GM23248 (cell line): ENCODE measurements around the gene GRK3. TPM values are rescaled to one million over a fixed set of nuclear protein-coding genes. Genes with fewer than 3 reads are reported as not detected.
"Not testable (repeated sequence)": the region's sequence is repeated elsewhere in the genome, so short reads cannot be mapped to it uniquely, and the experiment has no call there.

Experiments used
- DNase-seq: peaks from one replicate; pipeline ENCODE4 v3.0.0-alpha.2; 2015
- H2AFZ ChIP-seq: fragments of 200-600 bp; sonication (generic); 2 replicates; pipeline ENCODE4 v1.6.1; 2016; ENCODE audit warnings: antibody characterized with exemption
- H3F3A ChIP-seq: fragments of 200-600 bp; sonication (generic); 2 replicates; pipeline ENCODE4 v1.6.1; 2016; ENCODE audit warnings: mild to moderate bottlenecking, antibody characterized with exemption, mixed run types; ENCODE audit not compliant: insufficient read depth
- H3K27ac ChIP-seq: fragments of 200-600 bp; sonication (generic); 2 replicates; pipeline ENCODE4 v1.5.1; 2016; ENCODE audit warnings: mild to moderate bottlenecking
- H3K27me3 ChIP-seq: fragments of 200-600 bp; sonication (generic); replicated peaks from 2 replicates; pipeline ENCODE4 v1.6.1; 2016; ENCODE audit warnings: mild to moderate bottlenecking; ENCODE audit not compliant: insufficient read depth
- H3K36me3 ChIP-seq: fragments of 200-600 bp; sonication (generic); 2 replicates; pipeline ENCODE4 v1.6.1; 2016; ENCODE audit warnings: low read depth, mild to moderate bottlenecking
- H3K4me1 ChIP-seq: fragments of 200-600 bp; sonication (generic); 2 replicates; pipeline ENCODE4 v1.6.1; 2016; ENCODE audit warnings: mild to moderate bottlenecking; ENCODE audit not compliant: insufficient read depth
- H3K4me2 ChIP-seq: fragments of 200-600 bp; sonication (generic); one replicate; pipeline ENCODE4 v1.6.1; 2016; ENCODE audit warnings: mild to moderate bottlenecking; ENCODE audit not compliant: unreplicated experiment
- H3K4me3 ChIP-seq: fragments of 200-600 bp; sonication (generic); 2 replicates; pipeline ENCODE4 v1.5.1; 2016; ENCODE audit warnings: mild to moderate bottlenecking
- H3K79me2 ChIP-seq: fragments of 200-600 bp; sonication (generic); 2 replicates; pipeline ENCODE4 v1.6.1; 2016; ENCODE audit warnings: mild to moderate bottlenecking; ENCODE audit not compliant: insufficient read depth
- H3K9ac ChIP-seq: fragments of 200-600 bp; sonication (generic); 2 replicates; pipeline ENCODE4 v1.6.1; 2016; ENCODE audit warnings: mild to moderate bottlenecking
- H3K9me2 ChIP-seq: fragments of 200-600 bp; sonication (generic); 2 replicates; pipeline ENCODE4 v1.6.1; 2016; ENCODE audit warnings: mixed run types, mild to moderate bottlenecking, moderate library complexity; ENCODE audit not compliant: insufficient read depth
- H3K9me3 ChIP-seq: fragments of 200-600 bp; sonication (generic); one replicate; pipeline ENCODE4 v1.6.1; 2017; ENCODE audit warnings: low read depth
- H4K20me1 ChIP-seq: fragments of 200-600 bp; sonication (generic); 2 replicates; pipeline ENCODE4 v1.6.0; 2016; ENCODE audit not compliant: insufficient read depth
- EZH2 ChIP-seq: fragments of 200-600 bp; sonication (generic); IDR thresholded peaks from 2 replicates; pipeline ENCODE4 v1.6.1; 2018; ENCODE audit warnings: antibody characterized with exemption, mild to moderate bottlenecking; ENCODE audit not compliant: insufficient read depth, poor library complexity, severe bottlenecking
- EZH2phosphoT487 ChIP-seq: fragments of 200-600 bp; sonication (generic); IDR thresholded peaks from 2 replicates; pipeline ENCODE4 v1.6.1; 2018; ENCODE audit warnings: antibody characterized with exemption, moderate library complexity, mild to moderate bottlenecking, low read depth; ENCODE audit not compliant: insufficient read depth
- WGBS, 2 experiments: methylation state at CpG; one replicate each; pipeline ENCODE4 v1.1.6; 2015 to 2017; ENCODE audit warnings: low lambda C conversion rate in 2 of 2, low coverage in 1 of 2; ENCODE audit errors: missing lambda C conversion rate in 2 of 2; 5-methylcytosine and 5-hydroxymethylcytosine counted together
- in situ Hi-C: fragments of 300-500 bp; cut with MboI; formaldehyde crosslinking; loops from 2 replicates; pipeline ENCODE4 v1.15.0; 2020
- polyA plus RNA-seq: library from polyadenylated mRNA; unstranded; fragments of >200 nt; fragmentation: Nextera tagmentation; extraction: Ambion mirVana; gene quantifications from 2 replicates; pipeline ENCODE4 v1.2.1, GENCODE V29; 2016
- total RNA-seq: library from RNA; depleted of rRNA; stranded (reverse); fragments of >200 nt; shearing (Covaris generic); gene quantifications from 2 replicates; pipeline ENCODE4 v1.2.3, GENCODE V29; 2014

GRK3 gene
- total and polyA plus RNA-seq, 2 experiments from 2014 or later = 0.08 to 0.11 TPM

DNA sequence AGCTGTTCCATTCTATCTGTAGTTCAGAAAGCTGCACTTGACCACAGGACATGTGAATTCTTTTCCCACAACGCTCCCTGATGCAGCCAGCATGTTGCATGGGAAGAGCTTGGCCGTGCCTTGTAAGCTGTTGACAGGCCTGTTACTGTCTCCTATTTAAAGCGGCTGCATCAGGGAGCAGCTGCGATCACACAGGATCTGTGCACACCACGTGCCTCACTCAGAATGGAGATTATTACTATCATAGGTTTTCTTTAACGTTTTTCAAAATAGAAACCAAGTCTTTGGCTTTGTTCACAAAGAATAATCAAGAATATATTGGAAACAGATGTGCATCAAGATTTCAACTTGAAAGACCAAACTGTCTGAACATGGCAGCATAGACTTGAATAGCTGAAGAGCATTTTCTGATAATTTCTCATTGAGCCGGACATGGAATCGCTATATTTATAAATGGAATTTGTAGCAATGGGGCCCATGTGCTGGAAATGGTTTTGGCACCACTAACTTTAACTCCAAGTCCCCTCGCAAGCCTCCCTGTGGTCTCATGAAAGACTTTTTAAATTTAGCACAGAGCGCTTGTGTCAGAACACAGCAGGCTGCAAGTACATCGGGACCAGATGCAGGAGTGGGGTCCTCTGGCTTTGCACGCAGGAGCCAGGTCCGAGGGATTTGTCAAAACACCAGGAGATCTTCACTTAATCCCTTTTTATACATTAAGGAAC is 136.7 kb downstream of the GRK3 start:
- Histone ChIP-seq H3K4me2 (no peak overlapping the region), H4K20me1 (no peaks in the 10 kb centered on the region), H3F3A (no peaks in the 10 kb centered on the region), H3K36me3 (no peaks in the 10 kb centered on the region), H3K79me2 (no peaks in the 10 kb centered on the region), H3K9ac (no peak overlapping the region), H3K9me3 (no peaks in the 10 kb centered on the region), H3K27ac (no peak overlapping the region), H3K4me1 (no peaks in the 10 kb centered on the region), H2AFZ (no peak overlapping the region), H3K27me3 (no peaks in the 10 kb centered on the region), H3K4me3 (no peak overlapping the region), H3K9me2 (no peaks in the 10 kb centered on the region)
- TF ChIP-seq EZH2 = no peak
- no peak for TF ChIP-seq EZH2phosphoT487
- DNase-seq = peak; percentile 27
- WGBS, 2 experiments = 18 to 20% methylated on average over 13 of the region's 13 CpGs
- in situ Hi-C loops = no loop called here

GRCh38 chr22:25702040-25702439 is 137.6 kb downstream of the GRK3 start:
- Histone ChIP-seq H3K4me2 (no peak overlapping the region), H3K4me1 (no peaks in the 10 kb centered on the region), H4K20me1 (no peaks in the 10 kb centered on the region), H3K4me3 (no peak overlapping the region), H3K27me3 (no peaks in the 10 kb centered on the region), H2AFZ (no peak overlapping the region), H3K36me3 (no peaks in the 10 kb centered on the region), H3K79me2 (no peaks in the 10 kb centered on the region), H3K9me2 (no peaks in the 10 kb centered on the region), H3K9me3 (no peaks in the 10 kb centered on the region), H3K9ac (no peak overlapping the region), H3K27ac (no peak overlapping the region), H3F3A (no peaks in the 10 kb centered on the region)
- in situ Hi-C loops = no loop called here
- DNase-seq = peak; percentile 36
- no peak for TF ChIP-seq EZH2
- TF ChIP-seq EZH2phosphoT487 = no peak

DNA sequence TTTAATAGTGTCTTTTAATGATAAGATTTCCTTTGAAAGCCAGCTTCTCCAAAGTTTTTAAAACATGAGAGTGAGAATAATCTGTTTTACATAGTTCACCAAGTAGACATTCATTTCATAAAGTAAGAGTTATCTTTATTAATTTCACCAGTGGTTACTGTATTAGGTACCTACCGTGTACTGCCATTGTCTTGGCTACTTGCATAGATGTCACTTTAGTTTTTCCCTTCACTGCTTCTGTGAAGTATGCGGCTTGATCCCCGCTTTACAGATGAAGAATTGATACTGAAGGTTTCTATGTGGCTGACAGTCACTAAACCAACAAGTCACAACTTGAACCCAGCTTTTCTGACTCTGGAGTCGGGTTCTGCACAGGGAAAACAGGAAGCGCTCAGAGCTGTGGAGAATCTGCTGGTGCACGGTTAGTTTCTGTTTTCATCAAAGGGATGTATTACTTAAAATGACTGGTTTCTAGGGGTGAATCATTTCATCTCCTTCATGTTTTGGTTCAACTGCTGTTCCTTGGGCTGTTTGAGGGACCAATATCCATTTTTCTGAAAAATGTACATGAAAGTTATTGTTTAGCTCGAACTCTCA is 138.2 kb downstream of the GRK3 start:
- H3K9me3 ChIP-seq = no peaks in the 10 kb centered on the region
- H3K9me2 ChIP-seq = no peaks in the 10 kb centered on the region
- TF ChIP-seq EZH2phosphoT487 (no peak), EZH2 (no peak)
- H3K9ac ChIP-seq = no peak overlapping the region
- H3K27me3 ChIP-seq = no peaks in the 10 kb centered on the region
- no peaks in the 10 kb centered on the region for H3K36me3 ChIP-seq
- H2AFZ ChIP-seq = no peak overlapping the region
- no peak overlapping the region for H3K4me3 ChIP-seq
- H3K4me2 ChIP-seq = no peak overlapping the region
- no peaks in the 10 kb centered on the region for H3K4me1 ChIP-seq
- 88 to 92% methylated on average over 7 of the region's 7 CpGs for WGBS, 2 experiments
- in situ Hi-C loops = no loop called here
- DNase-seq = no peak
- H3F3A ChIP-seq = no peaks in the 10 kb centered on the region
- H3K27ac ChIP-seq = no peak overlapping the region
- H3K79me2 ChIP-seq = no peaks in the 10 kb centered on the region
- no peaks in the 10 kb centered on the region for H4K20me1 ChIP-seq

- no peak overlapping the region for H3K4me2 ChIP-seq
- no peak for DNase-seq
- H4K20me1 ChIP-seq = no peaks in the 10 kb centered on the region
- H3K27ac ChIP-seq = no peak overlapping the region
- H3K9me3 ChIP-seq = no peaks in the 10 kb centered on the region
- no peak overlapping the region for H3K9ac ChIP-seq
- no peaks in the 10 kb centered on the region for H3K4me1 ChIP-seq
- no peaks in the 10 kb centered on the region for H3K27me3 ChIP-seq
- H3K9me2 ChIP-seq = no peaks in the 10 kb centered on the region
- H2AFZ ChIP-seq = no peak overlapping the region
- no peaks in the 10 kb centered on the region for H3F3A ChIP-seq
- no peak for TF ChIP-seq EZH2phosphoT487
- TF ChIP-seq EZH2 = no peak
- H3K4me3 ChIP-seq = no peak overlapping the region
- WGBS, 2 experiments = 82 to 98% methylated on average over 2 of the region's 2 CpGs
- H3K36me3 ChIP-seq = no peaks in the 10 kb centered on the region
- no peaks in the 10 kb centered on the region for H3K79me2 ChIP-seq
- in situ Hi-C loops = no loop called here
These were observed 140.2 kb downstream of the GRK3 start for GRCh38 chr22:25704701-25705100.

GRCh38 chr22:25706197-25706596 is 141.7 kb downstream of the GRK3 start:
- H3K4me1 ChIP-seq = no peaks in the 10 kb centered on the region
- H3K79me2 ChIP-seq = no peaks in the 10 kb centered on the region
- no peaks in the 10 kb centered on the region for H3K9me2 ChIP-seq
- in situ Hi-C loops = no loop called here
- H3K4me3 ChIP-seq = no peak overlapping the region
- TF ChIP-seq EZH2phosphoT487 (no peak), EZH2 (no peak)
- no peaks in the 10 kb centered on the region for H3K9me3 ChIP-seq
- no peaks in the 10 kb centered on the region for H4K20me1 ChIP-seq
- no peak overlapping the region for H3K9ac ChIP-seq
- WGBS, 2 experiments = 76 to 80% methylated on average over 5 of the region's 5 CpGs
- DNase-seq = no peak
- no peak overlapping the region for H3K4me2 ChIP-seq
- H3F3A ChIP-seq = no peaks in the 10 kb centered on the region
- no peaks in the 10 kb centered on the region for H3K27me3 ChIP-seq
- H3K27ac ChIP-seq = no peak overlapping the region
- H3K36me3 ChIP-seq = no peaks in the 10 kb centered on the region
- H2AFZ ChIP-seq = no peak overlapping the region

GRCh38 chr22:25708430-25708829 is 144.0 kb downstream of the GRK3 start:
- H3K9me2 ChIP-seq, DNase-seq, H3K79me2 ChIP-seq, H3K4me3 ChIP-seq, H4K20me1 ChIP-seq, H3K27me3 ChIP-seq, in situ Hi-C loops, H3K4me2 ChIP-seq, H3F3A ChIP-seq, H3K36me3 ChIP-seq, H2AFZ ChIP-seq, H3K4me1 ChIP-seq, H3K9ac ChIP-seq, H3K9me3 ChIP-seq, H3K27ac ChIP-seq: not testable (repeated sequence)
- WGBS, 2 experiments = 66 to 70% methylated on average over 6 of the region's 6 CpGs
